HEK293 (cell line): ENCODE results near the gene DOCK9.

Experiments
- YY1 ChIP-seq: fragments of 450-650 bp; formaldehyde crosslinking; IDR thresholded peaks from 2 replicates; pipeline ENCODE4 v1.5.1; 2018; ENCODE audit warnings: missing biosample characterization, missing genetic modification characterization
- ZNF302 ChIP-seq: fragments of 450-650 bp; formaldehyde crosslinking; IDR thresholded peaks from 2 replicates; pipeline ENCODE4 v1.5.1; 2016; ENCODE audit warnings: missing biosample characterization, missing genetic modification characterization, low read depth
- ZNF560 ChIP-seq: fragments of 450-650 bp; formaldehyde crosslinking; IDR thresholded peaks from 2 replicates; pipeline ENCODE4 v1.5.1; 2017; ENCODE audit warnings: missing biosample characterization, missing genetic modification characterization, borderline replicate concordance
- TF ChIP-seq, protein P1 (sequence below): fragments of 450-650 bp; formaldehyde crosslinking; IDR thresholded peaks from 2 replicates; pipeline ENCODE4 v1.5.1; 2016; ENCODE audit warnings: missing biosample characterization, missing genetic modification characterization, borderline replicate concordance
- TF ChIP-seq, protein P2 (sequence below): fragments of 450-650 bp; formaldehyde crosslinking; IDR thresholded peaks from 2 replicates; pipeline ENCODE4 v1.5.1; 2016; ENCODE audit warnings: missing biosample characterization, missing genetic modification characterization

DNA sequence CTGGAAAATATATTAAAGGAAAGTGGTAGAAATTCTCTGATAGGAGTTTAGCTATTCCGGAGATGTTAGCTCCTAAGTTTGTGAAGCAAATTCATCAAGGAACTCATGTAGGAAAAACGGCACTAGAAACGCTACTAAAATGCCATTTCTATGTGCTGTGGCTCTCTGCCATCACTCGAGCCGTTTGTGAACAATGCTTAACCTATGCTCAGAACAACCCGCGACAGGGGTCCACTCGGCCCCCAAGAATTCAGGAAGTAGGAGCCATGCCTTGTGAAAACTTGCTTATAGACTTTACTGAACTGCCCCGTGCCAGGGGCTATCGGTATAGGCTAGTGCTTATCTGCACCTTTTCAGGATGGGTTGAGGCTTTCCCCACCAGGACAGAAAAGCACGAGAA is 211.2 kb downstream of the DOCK9 start:
- TF ChIP-seq, protein P1, sequence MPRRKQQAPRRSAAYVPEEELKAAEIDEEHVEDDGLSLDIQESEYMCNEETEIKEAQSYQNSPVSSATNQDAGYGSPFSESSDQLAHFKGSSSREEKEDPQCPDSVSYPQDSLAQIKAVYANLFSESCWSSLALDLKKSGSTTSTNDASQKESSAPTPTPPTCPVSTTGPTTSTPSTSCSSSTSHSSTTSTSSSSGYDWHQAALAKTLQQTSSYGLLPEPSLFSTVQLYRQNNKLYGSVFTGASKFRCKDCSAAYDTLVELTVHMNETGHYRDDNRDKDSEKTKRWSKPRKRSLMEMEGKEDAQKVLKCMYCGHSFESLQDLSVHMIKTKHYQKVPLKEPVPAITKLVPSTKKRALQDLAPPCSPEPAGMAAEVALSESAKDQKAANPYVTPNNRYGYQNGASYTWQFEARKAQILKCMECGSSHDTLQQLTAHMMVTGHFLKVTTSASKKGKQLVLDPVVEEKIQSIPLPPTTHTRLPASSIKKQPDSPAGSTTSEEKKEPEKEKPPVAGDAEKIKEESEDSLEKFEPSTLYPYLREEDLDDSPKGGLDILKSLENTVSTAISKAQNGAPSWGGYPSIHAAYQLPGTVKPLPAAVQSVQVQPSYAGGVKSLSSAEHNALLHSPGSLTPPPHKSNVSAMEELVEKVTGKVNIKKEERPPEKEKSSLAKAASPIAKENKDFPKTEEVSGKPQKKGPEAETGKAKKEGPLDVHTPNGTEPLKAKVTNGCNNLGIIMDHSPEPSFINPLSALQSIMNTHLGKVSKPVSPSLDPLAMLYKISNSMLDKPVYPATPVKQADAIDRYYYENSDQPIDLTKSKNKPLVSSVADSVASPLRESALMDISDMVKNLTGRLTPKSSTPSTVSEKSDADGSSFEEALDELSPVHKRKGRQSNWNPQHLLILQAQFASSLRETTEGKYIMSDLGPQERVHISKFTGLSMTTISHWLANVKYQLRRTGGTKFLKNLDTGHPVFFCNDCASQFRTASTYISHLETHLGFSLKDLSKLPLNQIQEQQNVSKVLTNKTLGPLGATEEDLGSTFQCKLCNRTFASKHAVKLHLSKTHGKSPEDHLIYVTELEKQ (tag by site-specific recombination) = no peak
- no peak for TF ChIP-seq YY1
- TF ChIP-seq, protein P2, sequence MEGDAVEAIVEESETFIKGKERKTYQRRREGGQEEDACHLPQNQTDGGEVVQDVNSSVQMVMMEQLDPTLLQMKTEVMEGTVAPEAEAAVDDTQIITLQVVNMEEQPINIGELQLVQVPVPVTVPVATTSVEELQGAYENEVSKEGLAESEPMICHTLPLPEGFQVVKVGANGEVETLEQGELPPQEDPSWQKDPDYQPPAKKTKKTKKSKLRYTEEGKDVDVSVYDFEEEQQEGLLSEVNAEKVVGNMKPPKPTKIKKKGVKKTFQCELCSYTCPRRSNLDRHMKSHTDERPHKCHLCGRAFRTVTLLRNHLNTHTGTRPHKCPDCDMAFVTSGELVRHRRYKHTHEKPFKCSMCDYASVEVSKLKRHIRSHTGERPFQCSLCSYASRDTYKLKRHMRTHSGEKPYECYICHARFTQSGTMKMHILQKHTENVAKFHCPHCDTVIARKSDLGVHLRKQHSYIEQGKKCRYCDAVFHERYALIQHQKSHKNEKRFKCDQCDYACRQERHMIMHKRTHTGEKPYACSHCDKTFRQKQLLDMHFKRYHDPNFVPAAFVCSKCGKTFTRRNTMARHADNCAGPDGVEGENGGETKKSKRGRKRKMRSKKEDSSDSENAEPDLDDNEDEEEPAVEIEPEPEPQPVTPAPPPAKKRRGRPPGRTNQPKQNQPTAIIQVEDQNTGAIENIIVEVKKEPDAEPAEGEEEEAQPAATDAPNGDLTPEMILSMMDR (tag by site-specific recombination) = no peak
- TF ChIP-seq ZNF302 (tag by site-specific recombination) = no peak
- no peak for TF ChIP-seq ZNF560 (tag by site-specific recombination)
